ENCODE measurements around the gene PDCD6IP.

The PDCD6IP gene

DNA sequence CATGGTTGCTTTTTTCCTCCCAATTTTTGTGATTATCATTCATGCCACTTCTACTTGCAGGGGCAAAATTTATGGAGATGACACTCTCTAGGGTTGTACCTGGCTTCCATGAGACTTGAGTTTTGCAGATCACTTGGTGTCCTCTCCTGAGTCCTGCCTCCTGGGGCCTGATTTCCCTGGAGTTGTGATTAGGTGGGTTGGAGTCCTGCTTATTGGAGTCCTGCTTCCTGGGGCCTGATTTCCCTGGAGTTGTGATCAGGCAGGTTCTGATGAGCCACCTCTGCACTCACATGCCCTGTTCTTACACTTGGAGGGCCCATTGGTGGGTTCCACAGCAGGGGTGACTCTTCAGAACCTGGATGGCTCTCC, 102.0 kb downstream of the PDCD6IP start:
- Histone ChIP-seq H3K27ac (ENCODE audit: low read depth, low read length) (no peak overlapping the region), H3K4me1 (ENCODE audit: control insufficient read depth, low read length) (no peaks in the 10 kb centered on the region), H3K79me2 (ENCODE audit: control insufficient read depth, low read length) (no peaks in the 10 kb centered on the region), H3K9me3 (ENCODE audit: control insufficient read depth, insufficient read depth, low read length) (no peaks in the 10 kb centered on the region), H3K4me2 (ENCODE audit: low read length) (no peak overlapping the region), H3F3A (ENCODE audit: control insufficient read depth, insufficient read depth) (no peaks in the 10 kb centered on the region), H4K20me1 (ENCODE audit: control insufficient read depth, insufficient read depth, low read depth, low read length) (no peaks in the 10 kb centered on the region), H3K27me3 (ENCODE audit: control insufficient read depth, low read length) (no peaks in the 10 kb centered on the region), H3K4me3 (ENCODE audit: low read length) (no peak overlapping the region), H3K9me2 (replicated peaks; ENCODE audit: control insufficient read depth, low read length) (no peaks in the 10 kb centered on the region), H3K36me3 (ENCODE audit: control insufficient read depth, low read length) (no peaks in the 10 kb centered on the region)
- TF ChIP-seq, protein P1, sequence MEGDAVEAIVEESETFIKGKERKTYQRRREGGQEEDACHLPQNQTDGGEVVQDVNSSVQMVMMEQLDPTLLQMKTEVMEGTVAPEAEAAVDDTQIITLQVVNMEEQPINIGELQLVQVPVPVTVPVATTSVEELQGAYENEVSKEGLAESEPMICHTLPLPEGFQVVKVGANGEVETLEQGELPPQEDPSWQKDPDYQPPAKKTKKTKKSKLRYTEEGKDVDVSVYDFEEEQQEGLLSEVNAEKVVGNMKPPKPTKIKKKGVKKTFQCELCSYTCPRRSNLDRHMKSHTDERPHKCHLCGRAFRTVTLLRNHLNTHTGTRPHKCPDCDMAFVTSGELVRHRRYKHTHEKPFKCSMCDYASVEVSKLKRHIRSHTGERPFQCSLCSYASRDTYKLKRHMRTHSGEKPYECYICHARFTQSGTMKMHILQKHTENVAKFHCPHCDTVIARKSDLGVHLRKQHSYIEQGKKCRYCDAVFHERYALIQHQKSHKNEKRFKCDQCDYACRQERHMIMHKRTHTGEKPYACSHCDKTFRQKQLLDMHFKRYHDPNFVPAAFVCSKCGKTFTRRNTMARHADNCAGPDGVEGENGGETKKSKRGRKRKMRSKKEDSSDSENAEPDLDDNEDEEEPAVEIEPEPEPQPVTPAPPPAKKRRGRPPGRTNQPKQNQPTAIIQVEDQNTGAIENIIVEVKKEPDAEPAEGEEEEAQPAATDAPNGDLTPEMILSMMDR (IDR thresholded peaks at IDR 0.05; ENCODE audit: low read depth, low read length, poor library complexity, severe bottlenecking) = no peak
- no peak for TF ChIP-seq EZH2phosphoT487 (IDR thresholded peaks at IDR 0.05; ENCODE audit: borderline replicate concordance, low read length)

DNA sequence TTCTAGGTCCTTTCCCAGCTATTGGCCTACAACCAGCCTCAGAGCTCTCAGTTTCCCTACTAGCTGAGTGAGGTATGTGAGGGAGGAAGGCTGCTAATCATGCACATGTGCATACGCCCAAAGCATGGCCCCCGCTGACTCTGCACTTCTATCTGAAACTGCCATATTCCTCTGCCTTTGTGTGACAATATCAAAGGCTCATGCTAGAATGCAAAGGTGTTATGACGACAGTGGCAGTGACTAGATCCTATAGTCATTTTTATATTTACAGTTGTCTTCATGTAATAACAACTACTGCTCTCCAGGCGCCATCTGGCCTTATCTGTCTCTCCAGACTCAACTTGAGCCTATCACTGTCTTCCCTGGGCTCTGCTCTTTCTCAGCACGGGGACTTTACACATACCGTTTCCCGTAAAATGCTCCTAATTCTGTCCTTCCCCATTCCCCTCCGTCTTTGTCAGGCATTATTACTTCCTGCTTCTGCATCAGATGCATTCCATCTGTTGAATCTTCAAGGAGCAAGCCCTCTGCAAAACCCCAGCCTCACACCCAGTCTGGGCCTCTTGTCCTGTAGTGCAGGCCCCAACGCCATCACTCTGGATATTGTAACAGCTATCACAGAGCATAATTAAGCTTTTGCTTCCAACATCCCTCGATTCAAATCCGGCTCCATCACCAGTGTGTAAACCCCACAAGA, 102.5 kb downstream of the PDCD6IP start:
- no peaks in the 10 kb centered on the region for H3F3A ChIP-seq (ENCODE audit: control insufficient read depth, insufficient read depth)
- no peaks in the 10 kb centered on the region for H3K9me2 ChIP-seq (replicated peaks; ENCODE audit: control insufficient read depth, low read length)
- no peaks in the 10 kb centered on the region for H3K79me2 ChIP-seq (ENCODE audit: control insufficient read depth, low read length)
- no peak overlapping the region for H3K4me2 ChIP-seq (ENCODE audit: low read length)
- H4K20me1 ChIP-seq (ENCODE audit: control insufficient read depth, insufficient read depth, low read depth, low read length) = no peaks in the 10 kb centered on the region
- no peaks in the 10 kb centered on the region for H3K9me3 ChIP-seq (ENCODE audit: control insufficient read depth, insufficient read depth, low read length)
- no peaks in the 10 kb centered on the region for H3K36me3 ChIP-seq (ENCODE audit: control insufficient read depth, low read length)
- H3K4me3 ChIP-seq (ENCODE audit: low read length) = no peak overlapping the region
- no peak for TF ChIP-seq EZH2phosphoT487 (IDR thresholded peaks at IDR 0.05; ENCODE audit: borderline replicate concordance, low read length)
- TF ChIP-seq, protein P1 (IDR thresholded peaks at IDR 0.05; ENCODE audit: low read depth, low read length, poor library complexity, severe bottlenecking) = no peak
- no peaks in the 10 kb centered on the region for H3K4me1 ChIP-seq (ENCODE audit: control insufficient read depth, low read length)
- no peak overlapping the region for H3K27ac ChIP-seq (ENCODE audit: low read depth, low read length)
- H3K27me3 ChIP-seq (ENCODE audit: control insufficient read depth, low read length) = no peaks in the 10 kb centered on the region

DNA sequence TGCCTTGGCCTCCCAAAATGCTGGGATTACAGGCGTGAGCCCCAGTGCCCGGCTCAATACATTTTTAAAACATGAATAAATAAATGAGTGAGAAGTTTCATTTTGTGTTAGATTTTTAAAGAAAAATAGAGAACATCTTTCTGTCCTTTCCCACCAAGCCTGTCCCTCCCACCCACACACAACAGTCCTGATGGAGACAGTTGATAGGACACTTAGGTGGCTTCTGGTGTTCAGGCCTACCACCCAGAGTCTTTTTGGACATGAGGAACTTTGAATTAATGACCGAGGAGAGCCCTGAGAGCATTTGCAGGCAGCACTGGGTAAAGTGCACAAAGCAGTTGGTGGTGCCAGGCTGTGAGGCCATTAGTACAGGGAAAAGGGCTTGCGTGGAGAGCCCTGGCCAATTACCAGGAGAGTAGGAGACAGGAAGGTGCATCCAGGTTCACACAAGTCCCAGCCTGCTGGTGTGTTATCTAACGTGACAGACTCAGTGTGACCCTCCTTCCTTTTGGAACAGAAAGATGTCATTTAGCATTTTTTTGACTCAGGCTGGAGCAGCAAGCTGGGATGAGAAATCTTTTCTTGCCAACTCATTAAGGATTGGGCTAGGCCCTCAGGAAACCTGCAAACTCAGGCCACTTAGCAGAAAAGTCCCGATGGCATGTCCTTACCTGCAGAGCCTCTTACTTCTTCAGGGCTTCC, 103.6 kb downstream of the PDCD6IP start:
- Histone ChIP-seq H3F3A (ENCODE audit: control insufficient read depth, insufficient read depth) (no peaks in the 10 kb centered on the region), H3K27ac (ENCODE audit: low read depth, low read length) (no peak overlapping the region), H3K9me3 (ENCODE audit: control insufficient read depth, insufficient read depth, low read length) (no peaks in the 10 kb centered on the region), H3K4me1 (ENCODE audit: control insufficient read depth, low read length) (no peaks in the 10 kb centered on the region), H3K9me2 (replicated peaks; ENCODE audit: control insufficient read depth, low read length) (no peaks in the 10 kb centered on the region), H3K27me3 (ENCODE audit: control insufficient read depth, low read length) (no peaks in the 10 kb centered on the region), H3K4me3 (ENCODE audit: low read length) (no peak overlapping the region), H4K20me1 (ENCODE audit: control insufficient read depth, insufficient read depth, low read depth, low read length) (no peaks in the 10 kb centered on the region), H3K79me2 (ENCODE audit: control insufficient read depth, low read length) (no peaks in the 10 kb centered on the region), H3K4me2 (ENCODE audit: low read length) (no peak overlapping the region), H3K36me3 (ENCODE audit: control insufficient read depth, low read length) (no peaks in the 10 kb centered on the region)
- no peak for TF ChIP-seq EZH2phosphoT487 (IDR thresholded peaks at IDR 0.05; ENCODE audit: borderline replicate concordance, low read length)
- TF ChIP-seq, protein P1 (IDR thresholded peaks at IDR 0.05; ENCODE audit: low read depth, low read length, poor library complexity, severe bottlenecking) = no peak

All from DOHH2 (cell line).